Endothelial cell of umbilical vein (primary cell): ENCODE measurements around the gene PFN3. TPM values are rescaled to one million over a fixed set of nuclear protein-coding genes. Genes with fewer than 3 reads are reported as not detected.

Experiments used
- BruUV-seq: library from RNA; stranded (reverse); fragments of 400-500 nt; replicated peaks from 2 replicates; lab custom pipeline; 2021; lab: Mats Ljungman, UMichigan
- CTCF ChIA-PET: fragments of 300-600, 350-600 bp; sonication (Branson Sonifier 250); formaldehyde crosslinking; loops from one replicate; lab custom pipeline; 2021; ENCODE audit warnings: antibody characterized with exemption, inconsistent platforms; lab: Charles Lee
- POLR2A ChIA-PET: fragments of 300-600, 350-600 bp; sonication (Branson Sonifier 250); formaldehyde crosslinking; loops from one replicate; lab custom pipeline; 2021; ENCODE audit warnings: antibody characterized with exemption, inconsistent platforms; lab: Charles Lee
- DNase-seq: peaks from one replicate; pipeline ENCODE4 v3.0.0-alpha.2; 2011; ENCODE audit warnings: low read depth, low spot score
- FAIRE-seq: peaks from 2 replicates; lab custom pipeline; 2011; peaks lifted over from hg19 to GRCh38; lab: Jason Lieb, UNC
- H2AFZ ChIP-seq: 2 replicates; pipeline ENCODE4 v1.6.0; 2012; ENCODE audit warnings: low read depth, low read length, control low read depth, inconsistent platforms
- H3K27ac ChIP-seq: 2 replicates; pipeline ENCODE4 v1.5.1; 2011; ENCODE audit warnings: low read depth, mild to moderate bottlenecking, control low read depth, low read length, moderate library complexity; ENCODE audit not compliant: insufficient read depth
- H3K27me3 ChIP-seq, 2 experiments: 2 replicates each; pipeline versions ENCODE4 v1.6.0 to v1.6.1; 2011; ENCODE audit warnings: low read length in 2 of 2, mixed read lengths in 1 of 2; ENCODE audit not compliant: control insufficient read depth in 2 of 2, insufficient read depth in 2 of 2
- H3K36me3 ChIP-seq, 2 experiments: 2 replicates in 1 of 2; 3 replicates in 1 of 2; pipeline ENCODE4 v1.5.1; 2011; ENCODE audit warnings: low read length in 2 of 2, mild to moderate bottlenecking in 1 of 2, moderate library complexity in 1 of 2; ENCODE audit not compliant: control insufficient read depth in 2 of 2, insufficient read depth in 2 of 2; ENCODE audit errors: extremely low read depth in 1 of 2
- H3K4me1 ChIP-seq: 3 replicates; pipeline ENCODE4 v1.5.1; 2011; ENCODE audit warnings: mild to moderate bottlenecking, low read length; ENCODE audit not compliant: control insufficient read depth, insufficient read depth; ENCODE audit errors: extremely low read depth
- H3K4me2 ChIP-seq: 2 replicates; pipeline ENCODE4 v1.6.1; 2011; ENCODE audit warnings: low read length, control low read depth, mixed read lengths; ENCODE audit not compliant: insufficient read depth
- H3K4me3 ChIP-seq, 3 experiments: fragments of 200-600 bp in 1 of 3; sonication (generic), shearing (Covaris generic) in 1 of 3; replicated peaks in 1 of 3; 2 replicates each; pipeline ENCODE4 v1.5.1; 2011 to 2016; ENCODE audit warnings: control low read depth in 3 of 3, low read length in 3 of 3, mild to moderate bottlenecking in 2 of 3, inconsistent platforms in 1 of 3, low read depth in 1 of 3, moderate library complexity in 1 of 3; ENCODE audit not compliant: insufficient read depth in 1 of 3
- H3K79me2 ChIP-seq: 2 replicates; pipeline ENCODE4 v1.6.0; 2012; ENCODE audit warnings: low read length, inconsistent platforms; ENCODE audit not compliant: control insufficient read depth, insufficient read depth
- H3K9ac ChIP-seq: replicated peaks from 2 replicates; pipeline ENCODE3; 2011; ENCODE audit warnings: low read length, control low read depth; ENCODE audit not compliant: insufficient read depth; ENCODE audit errors: extremely low read depth
- H3K9me1 ChIP-seq: replicated peaks from 3 replicates; pipeline ENCODE4 v1.6.0; 2011; ENCODE audit warnings: mild to moderate bottlenecking, low read length; ENCODE audit not compliant: control insufficient read depth, insufficient read depth; ENCODE audit errors: extremely low read depth
- H3K9me3 ChIP-seq: replicated peaks from 2 replicates; pipeline ENCODE4 v1.5.1; 2012; ENCODE audit warnings: low read length, inconsistent platforms; ENCODE audit not compliant: control insufficient read depth, insufficient read depth
- H4K20me1 ChIP-seq: replicated peaks from 2 replicates; pipeline ENCODE3; 2011; ENCODE audit warnings: mild to moderate bottlenecking, low read length; ENCODE audit not compliant: control insufficient read depth, insufficient read depth; ENCODE audit errors: extremely low read depth
- EZH2 ChIP-seq: IDR thresholded peaks from 2 replicates; pipeline ENCODE4 v1.6.1; 2012; ENCODE audit warnings: borderline replicate concordance, low read depth, mild to moderate bottlenecking, moderate library complexity, low read length, inconsistent platforms; ENCODE audit not compliant: severe bottlenecking
- FOS ChIP-seq: IDR thresholded peaks from 2 replicates; pipeline ENCODE4 v1.6.1; 2011; ENCODE audit warnings: mild to moderate bottlenecking, low read length, moderate library complexity, borderline replicate concordance; ENCODE audit not compliant: insufficient read depth
- JUN ChIP-seq: IDR thresholded peaks from 2 replicates; pipeline ENCODE4 v1.6.1; 2011; ENCODE audit warnings: borderline replicate concordance, low read depth; ENCODE audit not compliant: insufficient read length, insufficient read depth
- MYC ChIP-seq: IDR thresholded peaks from one replicate; pipeline ENCODE4 v1.6.1; 2011; ENCODE audit warnings: mild to moderate bottlenecking, low read depth, low read length
- POLR2A ChIP-seq: IDR thresholded peaks from 2 replicates; pipeline ENCODE4 v1.6.1; 2012; ENCODE audit warnings: low read depth, mild to moderate bottlenecking, control low read depth, low read length
- POLR2AphosphoS5 ChIP-seq: IDR thresholded peaks from 2 replicates; pipeline ENCODE4 v1.6.1; 2012; ENCODE audit warnings: low read depth, mild to moderate bottlenecking, control low read depth, low read length, moderate library complexity; ENCODE audit not compliant: insufficient read depth
- dilution Hi-C: fragments of 300-500 bp; cut with MboI; formaldehyde crosslinking; loops from one replicate; pipeline ENCODE4 v1.15.0; 2019; ENCODE audit warnings: low sequenced_read_pairs; ENCODE audit not compliant: extremely low pct_ligation_motif_present
- intact Hi-C: fragments of 100-400 bp; cut with micrococcal nuclease; formaldehyde crosslinking; loops from one replicate; pipeline ENCODE4 v1.10.0; 2022
- polyA plus RNA-seq, 4 experiments: library from polyadenylated mRNA; depleted of rRNA in 3 of 4; stranded (reverse) in 3 of 4; unstranded in 1 of 4; fragments of >200 nt; gene quantifications; 2 replicates each; pipeline versions ENCODE4 v1.2.1 to v1.2.3, GENCODE V29; 2011 to 2012; ENCODE audit warnings: missing spikeins in 1 of 4
- total RNA-seq: library from RNA; stranded (reverse); gene quantifications from 2 replicates; pipeline ENCODE4 v1.2.3, GENCODE V29; 2021
- TF ChIP-seq, protein P1 (sequence below), 2 donors: IDR thresholded peaks; 1 replicate in 1 of 2; 2 replicates in 1 of 2; pipeline ENCODE4 v1.5.1; 2011; ENCODE audit warnings: low read length in 2 of 2, mild to moderate bottlenecking in 2 of 2, moderate library complexity in 2 of 2, control low read depth in 1 of 2, inconsistent platforms in 1 of 2, low read depth in 1 of 2; ENCODE audit not compliant: insufficient read depth in 1 of 2; ENCODE audit errors: extremely low read depth in 1 of 2
- TF ChIP-seq, protein P2 (sequence below): IDR thresholded peaks from 2 replicates; pipeline ENCODE4 v1.6.1; 2011; ENCODE audit not compliant: insufficient read depth, insufficient read length

Gene PFN3
- total and polyA plus RNA-seq, 2 donors (not counting 3 experiments of a cell fraction or from before 2014, with no cell fraction given): not detected

DNA sequence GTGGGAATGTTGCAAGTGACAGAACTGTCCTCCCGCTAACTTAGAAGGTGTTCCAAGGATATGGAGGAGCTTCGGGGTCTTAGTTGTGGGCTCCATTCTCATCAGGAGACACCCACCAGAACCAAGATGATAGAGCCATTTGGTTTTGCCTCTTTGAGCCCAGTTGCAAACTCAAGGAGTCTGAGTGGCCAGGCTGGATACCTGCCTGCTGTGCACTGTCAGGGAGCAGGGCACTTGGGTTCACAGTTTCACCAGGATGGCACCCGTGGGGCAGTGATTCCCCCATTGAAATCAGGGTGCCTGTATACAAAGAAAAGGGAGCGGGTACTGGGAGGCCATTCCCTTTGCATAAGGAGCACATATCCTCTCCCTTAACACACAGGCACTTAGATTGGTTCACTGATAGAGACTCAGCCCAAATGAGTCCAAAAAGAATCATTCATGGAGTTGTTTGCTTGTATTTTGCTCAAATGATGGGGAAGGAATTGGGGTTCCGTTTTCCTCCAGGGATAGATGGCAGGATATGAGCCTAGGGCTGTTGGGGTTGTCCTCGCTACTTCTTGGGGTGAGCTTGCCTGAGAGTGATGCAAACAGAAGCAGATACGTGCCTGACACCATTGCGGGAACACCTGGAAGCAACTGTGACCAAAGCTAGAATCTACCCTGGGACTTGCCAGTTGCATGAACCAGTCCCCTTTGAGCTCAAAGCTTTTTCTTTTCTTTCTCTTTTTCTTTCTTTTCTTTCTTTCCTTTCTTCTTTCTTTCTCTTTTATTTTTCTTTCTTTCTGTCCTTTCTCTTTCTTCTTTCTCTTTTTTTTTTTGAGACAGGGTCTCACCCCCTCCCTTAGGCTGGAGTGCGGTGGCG lies 44.8 kb upstream of the PFN3 start:
- CTCF ChIA-PET: interaction anchor here (0.7 to 13.5 kb wide), 8 partner anchors 8 to 54 kb away, joined by 3 to 288 read pairs (median 6); partner anchors contain the start of genes GRK6 and PFN3
- H3K4me3 ChIP-seq: no peak overlapping the region
- intact Hi-C loops: no loop called here

DNA sequence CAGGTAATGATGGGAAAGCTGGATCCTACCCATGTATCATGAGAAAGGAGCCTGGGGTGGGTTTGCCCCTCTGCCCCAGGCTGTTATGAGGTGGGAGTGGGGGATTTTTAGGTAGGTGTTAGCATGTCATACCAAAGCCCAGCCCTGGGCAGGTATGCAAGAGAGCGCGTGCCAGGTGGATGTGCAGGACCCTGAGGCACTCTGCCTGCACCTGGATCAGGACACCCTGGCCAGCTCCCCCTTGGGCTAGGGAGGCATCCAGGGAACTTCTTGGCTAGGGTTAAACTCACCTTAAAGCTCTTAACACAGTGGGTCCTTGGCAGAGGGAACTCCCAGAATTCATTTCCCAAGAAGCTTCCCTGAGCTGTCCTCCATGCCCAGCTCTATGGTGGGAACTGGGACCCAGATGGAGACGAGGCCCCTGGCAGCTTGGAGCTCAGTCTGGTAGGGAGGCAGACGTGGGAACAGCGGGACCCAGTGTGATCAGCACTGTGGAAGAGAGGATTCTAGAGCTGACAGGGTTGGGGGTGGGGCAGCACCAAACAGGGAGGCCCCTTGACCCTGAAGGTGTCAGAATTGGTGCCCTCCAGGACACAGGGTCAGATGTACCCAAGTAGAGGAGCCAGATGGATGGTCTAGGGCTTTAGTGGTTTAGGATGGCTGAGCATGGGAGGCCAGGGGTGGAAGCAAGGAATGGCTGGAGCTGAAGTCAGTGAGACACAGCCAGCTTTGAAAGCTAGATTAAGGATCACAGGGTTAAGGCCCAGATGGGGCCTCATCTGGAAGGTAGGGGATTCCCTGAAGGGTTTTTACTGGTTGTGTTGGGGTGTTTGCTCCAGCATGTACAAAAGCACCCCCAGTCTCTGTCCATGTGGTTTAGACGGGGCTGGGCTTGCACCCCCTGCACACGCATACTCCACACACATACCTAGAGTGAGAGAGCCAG lies 43.9 kb upstream of the PFN3 start:
- no peaks in the 10 kb centered on the region for H3K9me3 ChIP-seq
- H3K4me1 ChIP-seq: peaks cover 14% of the 10 kb centered on the region
- H3K36me3 ChIP-seq: peaks cover 0 to 5% of the 10 kb centered on the region in 2 experiments
- DNase-seq (no peak), FAIRE-seq (no peak)
- H3K9me1 ChIP-seq: no peaks in the 10 kb centered on the region
- H3K27me3 ChIP-seq: no peaks in the 10 kb centered on the region
- H2AFZ ChIP-seq: no peak overlapping the region
- ChIA-PET CTCF (interaction anchor here (0.9 to 13.5 kb wide), 6 partner anchors 9 to 53 kb away, joined by 3 to 288 read pairs (median 9); partner anchors contain the start of genes GRK6 and PFN3), POLR2A (no interaction called here)
- no peak overlapping the region for H3K4me3 ChIP-seq
- no peak for TF ChIP-seq FOS
- TF ChIP-seq POLR2A: no peak
- no peak for TF ChIP-seq POLR2AphosphoS5
- TF ChIP-seq MYC: no peak
- TF ChIP-seq, protein P1, sequence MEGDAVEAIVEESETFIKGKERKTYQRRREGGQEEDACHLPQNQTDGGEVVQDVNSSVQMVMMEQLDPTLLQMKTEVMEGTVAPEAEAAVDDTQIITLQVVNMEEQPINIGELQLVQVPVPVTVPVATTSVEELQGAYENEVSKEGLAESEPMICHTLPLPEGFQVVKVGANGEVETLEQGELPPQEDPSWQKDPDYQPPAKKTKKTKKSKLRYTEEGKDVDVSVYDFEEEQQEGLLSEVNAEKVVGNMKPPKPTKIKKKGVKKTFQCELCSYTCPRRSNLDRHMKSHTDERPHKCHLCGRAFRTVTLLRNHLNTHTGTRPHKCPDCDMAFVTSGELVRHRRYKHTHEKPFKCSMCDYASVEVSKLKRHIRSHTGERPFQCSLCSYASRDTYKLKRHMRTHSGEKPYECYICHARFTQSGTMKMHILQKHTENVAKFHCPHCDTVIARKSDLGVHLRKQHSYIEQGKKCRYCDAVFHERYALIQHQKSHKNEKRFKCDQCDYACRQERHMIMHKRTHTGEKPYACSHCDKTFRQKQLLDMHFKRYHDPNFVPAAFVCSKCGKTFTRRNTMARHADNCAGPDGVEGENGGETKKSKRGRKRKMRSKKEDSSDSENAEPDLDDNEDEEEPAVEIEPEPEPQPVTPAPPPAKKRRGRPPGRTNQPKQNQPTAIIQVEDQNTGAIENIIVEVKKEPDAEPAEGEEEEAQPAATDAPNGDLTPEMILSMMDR (IDR thresholded peaks at IDR 0.05; ENCODE audit: extremely low read depth in 1 of 2, insufficient read depth in 1 of 2, low read depth in 1 of 2, low read length in 2 of 2): no peak
- no peak for TF ChIP-seq EZH2
- TF ChIP-seq JUN: no peak
- TF ChIP-seq, protein P2, sequence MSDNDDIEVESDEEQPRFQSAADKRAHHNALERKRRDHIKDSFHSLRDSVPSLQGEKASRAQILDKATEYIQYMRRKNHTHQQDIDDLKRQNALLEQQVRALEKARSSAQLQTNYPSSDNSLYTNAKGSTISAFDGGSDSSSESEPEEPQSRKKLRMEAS: no peak
- no peak overlapping the region for H3K9ac ChIP-seq
- H3K79me2 ChIP-seq: no peaks in the 10 kb centered on the region
- no peaks in the 10 kb centered on the region for H4K20me1 ChIP-seq
- BruUV-seq: no TSS peak
- no peak overlapping the region for H3K4me2 ChIP-seq
- no peak overlapping the region for H3K27ac ChIP-seq
- intact Hi-C loops: no loop called here
- dilution Hi-C loops: no loop called here

More for the DNA sequence above, 44.8 kb upstream of the PFN3 start:
- Histone ChIP-seq H2AFZ (no peak overlapping the region), H3K9me3 (no peaks in the 10 kb centered on the region), H3K27ac (no peak overlapping the region), H3K4me1 (peaks cover 14% of the 10 kb centered on the region), H3K4me2 (no peak overlapping the region), H3K9ac (no peak overlapping the region), H3K79me2 (no peaks in the 10 kb centered on the region), H3K36me3 (peaks cover 0 to 5% of the 10 kb centered on the region in 2 experiments), H4K20me1 (no peaks in the 10 kb centered on the region), H3K27me3 (no peaks in the 10 kb centered on the region), H3K9me1 (no peaks in the 10 kb centered on the region)
- DNase-seq: no peak
- TSS peak; percentile 6 for BruUV-seq
- peak; percentile 4 for FAIRE-seq
- dilution Hi-C loops: no loop called here
- POLR2A ChIA-PET: interaction anchor here (0.5 to 1.2 kb wide), 3 partner anchors 9 to 358 kb away, joined by 3 to 5 read pairs (median 4); partner anchors contain the start of gene FGFR4
- TF ChIP-seq POLR2AphosphoS5 (no peak), POLR2A (peak; percentile 46)
